H9 (cell line): ENCODE results near the gene GATA1. TPM values are rescaled to one million over a fixed set of nuclear protein-coding genes. Genes with fewer than 3 reads are reported as not detected.
A peak's percentile ranks its signal among the peaks of the same experiment; 100 is the strongest.

Source experiments
- DNase-seq: peaks from one replicate; pipeline ENCODE4 v3.0.0-alpha.2; 2017
- H2AFZ ChIP-seq: one replicate; pipeline ENCODE4 v1.6.1; 2013; ENCODE audit warnings: mild to moderate bottlenecking, low read length, control low read depth, moderate library complexity
- H2AK5ac ChIP-seq: 2 replicates; pipeline ENCODE4 v1.6.1; 2013; ENCODE audit warnings: low read length, control low read depth, mixed read lengths; ENCODE audit not compliant: insufficient read length
- H2BK120ac ChIP-seq: one replicate; pipeline ENCODE4 v1.6.1; 2013; ENCODE audit warnings: low read depth, mild to moderate bottlenecking, low read length, control low read depth, inconsistent platforms; ENCODE audit not compliant: poor library complexity, severe bottlenecking
- H2BK12ac ChIP-seq: 2 replicates; pipeline ENCODE4 v1.6.1; 2013; ENCODE audit warnings: low read length, control low read depth, mixed read lengths, low read depth; ENCODE audit not compliant: insufficient read length
- H2BK15ac ChIP-seq: 2 replicates; pipeline ENCODE4 v1.6.1; 2013; ENCODE audit warnings: low read depth, low read length, control low read depth
- H2BK20ac ChIP-seq: one replicate; pipeline ENCODE4 v1.6.1; 2013; ENCODE audit warnings: low read depth, mild to moderate bottlenecking, low read length, control low read depth, inconsistent platforms; ENCODE audit not compliant: poor library complexity, severe bottlenecking
- H2BK5ac ChIP-seq: 2 replicates; pipeline ENCODE4 v1.6.1; 2013; ENCODE audit warnings: low read length, control low read depth, mixed read lengths; ENCODE audit not compliant: insufficient read length
- H3K14ac ChIP-seq: 2 replicates; pipeline ENCODE4 v1.6.1; 2013; ENCODE audit warnings: low read length, control low read depth; ENCODE audit not compliant: insufficient read depth
- H3K18ac ChIP-seq: 2 replicates; pipeline ENCODE4 v1.6.1; 2013; ENCODE audit warnings: low read depth, mild to moderate bottlenecking, mixed read lengths, low read length, control low read depth; ENCODE audit not compliant: insufficient read length
- H3K23ac ChIP-seq: 2 replicates; pipeline ENCODE4 v1.6.1; 2013; ENCODE audit warnings: low read length, control low read depth, mixed read lengths, low read depth; ENCODE audit not compliant: insufficient read length
- H3K23me2 ChIP-seq: 2 replicates; pipeline ENCODE4 v1.6.1; 2013; ENCODE audit warnings: low read depth, mild to moderate bottlenecking, mixed read lengths, low read length, control low read depth; ENCODE audit not compliant: insufficient read length, poor library complexity, severe bottlenecking
- H3K27ac ChIP-seq: 2 replicates; pipeline ENCODE4 v1.5.1; 2013; ENCODE audit warnings: low read length, control low read depth, mixed read lengths, low read depth; ENCODE audit not compliant: insufficient read length
- H3K27me3 ChIP-seq: 2 replicates; pipeline ENCODE4 v1.6.1; 2013; ENCODE audit warnings: low read length, control low read depth, inconsistent platforms; ENCODE audit not compliant: insufficient read depth
- H3K4ac ChIP-seq: 2 replicates; pipeline ENCODE4 v1.6.1; 2013; ENCODE audit warnings: low read depth, mild to moderate bottlenecking, control low read depth, inconsistent platforms, low read length, moderate library complexity
- H3K4me1 ChIP-seq: 2 replicates; pipeline ENCODE4 v1.6.1; 2013; ENCODE audit warnings: low read length, control low read depth, inconsistent platforms; ENCODE audit not compliant: insufficient read depth
- H3K4me2 ChIP-seq: 2 replicates; pipeline ENCODE4 v1.6.1; 2013; ENCODE audit warnings: low read length, control low read depth, mixed read lengths; ENCODE audit not compliant: insufficient read length, insufficient read depth
- H3K56ac ChIP-seq: 2 replicates; pipeline ENCODE4 v1.6.1; 2013; ENCODE audit warnings: low read depth, mild to moderate bottlenecking, mixed read lengths, low read length, control low read depth; ENCODE audit not compliant: insufficient read length
- H3K79me1 ChIP-seq: 2 replicates; pipeline ENCODE4 v1.6.1; 2013; ENCODE audit warnings: low read depth, mild to moderate bottlenecking, moderate library complexity, low read length, control low read depth, inconsistent platforms; ENCODE audit not compliant: insufficient read depth, poor library complexity, severe bottlenecking
- H3K79me2 ChIP-seq: 2 replicates; pipeline ENCODE4 v1.6.1; 2013; ENCODE audit warnings: low read length, control low read depth, inconsistent platforms; ENCODE audit not compliant: insufficient read depth
- H3K9ac ChIP-seq: 2 replicates; pipeline ENCODE4 v1.6.1; 2013; ENCODE audit warnings: low read length, control low read depth, mixed read lengths; ENCODE audit not compliant: insufficient read length; ENCODE audit errors: extremely low read depth
- H3K9me3 ChIP-seq: one replicate; pipeline ENCODE4 v1.6.1; 2013; ENCODE audit warnings: low read depth, low read length, inconsistent platforms; ENCODE audit not compliant: control insufficient read depth
- H3T11ph ChIP-seq: one replicate; pipeline ENCODE4 v1.6.1; 2013; ENCODE audit warnings: mild to moderate bottlenecking, low read length, control low read depth, inconsistent platforms
- H4K20me1 ChIP-seq: one replicate; pipeline ENCODE4 v1.6.1; 2013; ENCODE audit not compliant: control insufficient read depth, insufficient read length, insufficient read depth
- H4K5ac ChIP-seq: 2 replicates; pipeline ENCODE4 v1.6.1; 2013; ENCODE audit warnings: low read depth, mild to moderate bottlenecking, mixed read lengths, low read length, control low read depth; ENCODE audit not compliant: insufficient read length
- H4K8ac ChIP-seq: replicated peaks from 2 replicates; pipeline ENCODE4 v1.6.1; 2013; ENCODE audit warnings: low read length, control low read depth, mixed read lengths, low read depth; ENCODE audit not compliant: insufficient read length
- H4K91ac ChIP-seq: 2 replicates; pipeline ENCODE4 v1.6.1; 2013; ENCODE audit warnings: low read depth, mild to moderate bottlenecking, moderate library complexity, mixed read lengths, low read length, control low read depth; ENCODE audit not compliant: insufficient read length
- H3K27ac Mint-ChIP-seq, 3 experiments: 2 replicates in 2 of 3; 3 replicates in 1 of 3; pipeline ENCODE4 v1.8.0; 2020 to 2021; ENCODE audit warnings: mixed read lengths in 3 of 3, mild to moderate bottlenecking in 1 of 3, moderate library complexity in 1 of 3
- H3K27me3 Mint-ChIP-seq: 2 replicates; pipeline ENCODE4 v1.8.0; 2021; ENCODE audit warnings: low read depth, mild to moderate bottlenecking, moderate library complexity, mixed read lengths
- H3K36me3 Mint-ChIP-seq, 3 experiments: 2 replicates in 2 of 3; 3 replicates in 1 of 3; pipeline ENCODE4 v1.8.0; 2020 to 2021; ENCODE audit warnings: low read depth in 3 of 3, mixed read lengths in 3 of 3; ENCODE audit not compliant: insufficient read depth in 1 of 3
- H3K4me1 Mint-ChIP-seq, 2 experiments: 2 replicates each; pipeline ENCODE4 v1.8.0; 2020; ENCODE audit warnings: mixed read lengths in 2 of 2
- H3K4me3 Mint-ChIP-seq, 2 experiments: 2 replicates in 1 of 2; 3 replicates in 1 of 2; pipeline ENCODE4 v1.8.0; 2020 to 2021; ENCODE audit warnings: mild to moderate bottlenecking in 2 of 2, mixed read lengths in 2 of 2, moderate library complexity in 1 of 2
- H3K9me3 Mint-ChIP-seq, 2 experiments: 2 replicates in 1 of 2; 3 replicates in 1 of 2; pipeline ENCODE4 v1.8.0; 2020; ENCODE audit warnings: mild to moderate bottlenecking in 2 of 2, mixed read lengths in 2 of 2, moderate library complexity in 1 of 2
- CTCF ChIP-seq: fragments of 200-600 bp; sonication (generic); conservative IDR thresholded peaks from 3 replicates; pipeline ENCODE4 v1.8.0; 2021; ENCODE audit warnings: antibody characterized with exemption, mild to moderate bottlenecking
- WGBS: extraction: QIAGEN DNeasy Blood & Tissue Kit; methylation state at CpG from one replicate; pipeline ENCODE4 v1.1.7; 2013; ENCODE audit warnings: missing lambda C conversion rate, low lambda C conversion rate, mixed read lengths; ENCODE audit not compliant: insufficient read length; ENCODE audit errors: extremely low coverage; 5-methylcytosine and 5-hydroxymethylcytosine counted together
- total RNA-seq: library from RNA; stranded (reverse); gene quantifications from 2 replicates; pipeline ENCODE4 v1.2.1, GENCODE V29; 2021

The GATA1 gene
- total RNA-seq, 1 experiment from 2014 or later, result not detected

- peaks cover 73 to 74% of the 10 kb centered on the region in 2 experiments for H3K9me3 Mint-ChIP-seq
- Histone ChIP-seq H2BK15ac (no peak within 1 kb of the TSS), H3K56ac (no peak within 1 kb of the TSS), H3K4me2 (peak within 1 kb of the TSS; percentile 87), H2BK12ac (peak within 1 kb of the TSS; percentile 45), H3K79me1 (no peaks in the 10 kb centered on the region), H3T11ph (no peak within 1 kb of the TSS), H4K91ac (no peak within 1 kb of the TSS), H4K20me1 (no peaks in the 10 kb centered on the region), H3K4ac (no peak within 1 kb of the TSS; the same call in 1 of the 2 replicates), H3K27me3 (no peaks in the 10 kb centered on the region), H3K4me1 (no peaks in the 10 kb centered on the region), H3K79me2 (no peaks in the 10 kb centered on the region), H3K27ac (peak within 1 kb of the TSS; percentile 73), H3K9me3 (no peaks in the 10 kb centered on the region), H2AK5ac (no peak within 1 kb of the TSS), H4K5ac (no peak within 1 kb of the TSS), H3K9ac (peak within 1 kb of the TSS; percentile 95), H4K8ac (no peak within 1 kb of the TSS), H3K18ac (peak within 1 kb of the TSS; percentile 98), H2AFZ (no peak within 1 kb of the TSS), H3K23ac (no peak within 1 kb of the TSS), H2BK20ac (no peak within 1 kb of the TSS), H2BK120ac (peak within 1 kb of the TSS; percentile 93), H2BK5ac (peak within 1 kb of the TSS; percentile 58), H3K23me2 (peaks cover 3% of the 10 kb centered on the region), H3K14ac (peak within 1 kb of the TSS; percentile 99)
- peaks cover 5 to 12% of the 10 kb centered on the region in 2 experiments for H3K4me1 Mint-ChIP-seq
- WGBS, result no CpG with 5 or more reads among the region's 89 CpGs
- peak within 1 kb of the TSS; percentile 88 to 95 for H3K4me3 Mint-ChIP-seq
- H3K27me3 Mint-ChIP-seq, result no peaks in the 10 kb centered on the region
- peaks cover 18 to 33% (median 31%) of the 10 kb centered on the region in 3 experiments for H3K36me3 Mint-ChIP-seq
- DNase-seq, result peak; percentile 98
- TF ChIP-seq CTCF, result no peak
- H3K27ac Mint-ChIP-seq, result peak within 1 kb of the TSS; percentile 99 to 100 (median 99)
Measured at GRCh38 chrX:48801280-48802088, 15.1 kb downstream of the GATA1 start, which contains the start of gene HDAC6. TSS of gene HDAC6 (plus strand) at chrX:48802067. CDS start at chrX:48802693, 626 bp downstream.
